Measurements from ENCODE around the gene RAP1A. TPM values are rescaled to one million over a fixed set of nuclear protein-coding genes. Genes with fewer than 3 reads are reported as not detected.

The RAP1A gene
- total and polyA plus RNA-seq, 2 experiments from 2014 or later, result 37.6 to 40.0 TPM

- Histone ChIP-seq H3F3A (ENCODE audit: insufficient read depth) (peaks cover 15% of the 10 kb centered on the region), H3K4me1 (ENCODE audit: insufficient read depth) (peaks cover 16% of the 10 kb centered on the region), H4K20me1 (ENCODE audit: insufficient read depth) (no peaks in the 10 kb centered on the region), H3K27ac (no peak overlapping the region), H3K36me3 (ENCODE audit: low read depth) (no peaks in the 10 kb centered on the region), H3K27me3 (replicated peaks; ENCODE audit: insufficient read depth) (no peaks in the 10 kb centered on the region), H3K4me3 (no peak overlapping the region), H3K9ac (no peak overlapping the region), H3K9me3 (ENCODE audit: low read depth) (no peaks in the 10 kb centered on the region), H2AFZ (no peak overlapping the region), H3K4me2 (ENCODE audit: unreplicated experiment) (peak overlapping the region; percentile 14), H3K79me2 (ENCODE audit: insufficient read depth) (no peaks in the 10 kb centered on the region), H3K9me2 (ENCODE audit: insufficient read depth) (no peaks in the 10 kb centered on the region)
- TF ChIP-seq EZH2phosphoT487 (IDR thresholded peaks at IDR 0.05; ENCODE audit: insufficient read depth, low read depth), result no peak
- TF ChIP-seq EZH2 (IDR thresholded peaks at IDR 0.05; ENCODE audit: insufficient read depth, poor library complexity, severe bottlenecking), result no peak
- in situ Hi-C loops (cut with MboI), result no loop called here
- peak; percentile 75 for DNase-seq
- WGBS, 2 experiments (ENCODE audit: low coverage in 1 of 2, low lambda C conversion rate in 2 of 2, missing lambda C conversion rate in 2 of 2), result 6 to 9% methylated on average over 2 of the region's 2 CpGs
Observed at GRCh38 chr1:111571987-111572386, 47.6 kb upstream of the RAP1A start.

- H3K79me2 ChIP-seq (ENCODE audit: insufficient read depth), result no peaks in the 10 kb centered on the region
- H3K4me3 ChIP-seq, result no peak overlapping the region
- no peak for TF ChIP-seq EZH2 (IDR thresholded peaks at IDR 0.05; ENCODE audit: insufficient read depth, poor library complexity, severe bottlenecking)
- TF ChIP-seq EZH2phosphoT487 (IDR thresholded peaks at IDR 0.05; ENCODE audit: insufficient read depth, low read depth), result no peak
- DNase-seq, result no peak
- H3K9me2 ChIP-seq (ENCODE audit: insufficient read depth), result no peaks in the 10 kb centered on the region
- in situ Hi-C loops (cut with MboI), result no loop called here
- no peaks in the 10 kb centered on the region for H4K20me1 ChIP-seq (ENCODE audit: insufficient read depth)
- no peak overlapping the region for H3K4me2 ChIP-seq (ENCODE audit: unreplicated experiment)
- peaks cover 10% of the 10 kb centered on the region for H3K4me1 ChIP-seq (ENCODE audit: insufficient read depth)
- H3K9me3 ChIP-seq (ENCODE audit: low read depth), result no peaks in the 10 kb centered on the region
- H3K27ac ChIP-seq, result no peak overlapping the region
- 92% methylated on average over 7 of the region's 7 CpGs for WGBS, 2 experiments (ENCODE audit: low coverage in 1 of 2, low lambda C conversion rate in 2 of 2, missing lambda C conversion rate in 2 of 2)
- H3K27me3 ChIP-seq (replicated peaks; ENCODE audit: insufficient read depth), result no peaks in the 10 kb centered on the region
- H2AFZ ChIP-seq, result no peak overlapping the region
- H3K36me3 ChIP-seq (ENCODE audit: low read depth), result no peaks in the 10 kb centered on the region
- H3F3A ChIP-seq (ENCODE audit: insufficient read depth), result peaks cover 12% of the 10 kb centered on the region
- H3K9ac ChIP-seq, result no peak overlapping the region
Observed at GRCh38 chr1:111576547-111576946, 43.0 kb upstream of the RAP1A start.

GRCh38 chr1:111577814-111578213 lies 41.8 kb upstream of the RAP1A start:
- no peak overlapping the region for H3K9ac ChIP-seq
- H3K4me2 ChIP-seq (ENCODE audit: unreplicated experiment), result no peak overlapping the region
- H3K9me3 ChIP-seq (ENCODE audit: low read depth), result no peaks in the 10 kb centered on the region
- H3K9me2 ChIP-seq (ENCODE audit: insufficient read depth), result no peaks in the 10 kb centered on the region
- H3K4me1 ChIP-seq (ENCODE audit: insufficient read depth), result no peaks in the 10 kb centered on the region
- no peaks in the 10 kb centered on the region for H4K20me1 ChIP-seq (ENCODE audit: insufficient read depth)
- TF ChIP-seq EZH2 (IDR thresholded peaks at IDR 0.05; ENCODE audit: insufficient read depth, poor library complexity, severe bottlenecking) (no peak), EZH2phosphoT487 (IDR thresholded peaks at IDR 0.05; ENCODE audit: insufficient read depth, low read depth) (no peak)
- no peak for DNase-seq
- H3K4me3 ChIP-seq, result no peak overlapping the region
- 78 to 85% methylated on average over 2 of the region's 2 CpGs for WGBS, 2 experiments (ENCODE audit: low coverage in 1 of 2, low lambda C conversion rate in 2 of 2, missing lambda C conversion rate in 2 of 2)
- no peaks in the 10 kb centered on the region for H3K79me2 ChIP-seq (ENCODE audit: insufficient read depth)
- no peaks in the 10 kb centered on the region for H3F3A ChIP-seq (ENCODE audit: insufficient read depth)
- no peak overlapping the region for H2AFZ ChIP-seq
- in situ Hi-C loops (cut with MboI), result no loop called here
- H3K36me3 ChIP-seq (ENCODE audit: low read depth), result no peaks in the 10 kb centered on the region
- H3K27me3 ChIP-seq (replicated peaks; ENCODE audit: insufficient read depth), result no peaks in the 10 kb centered on the region
- H3K27ac ChIP-seq, result no peak overlapping the region

DNA sequence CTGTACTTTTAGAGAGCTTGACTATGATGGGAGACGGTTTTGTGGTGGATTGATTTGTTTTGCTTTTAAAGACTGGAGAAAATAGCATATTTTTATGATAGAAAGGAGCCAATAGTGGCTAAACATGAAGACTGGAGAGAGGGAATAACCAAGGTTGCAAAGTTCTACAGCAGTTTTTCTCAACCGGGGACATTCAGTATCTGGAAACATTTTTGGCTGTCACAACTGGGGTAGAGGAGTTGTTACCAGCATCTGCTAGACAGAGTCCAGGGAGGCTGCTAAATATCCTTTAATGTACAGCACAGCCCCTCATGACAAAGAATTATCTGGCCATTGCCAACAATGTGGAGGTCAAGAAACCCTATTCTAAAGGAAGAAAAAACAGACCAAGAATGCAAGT lies 38.4 kb upstream of the RAP1A start:
- no peaks in the 10 kb centered on the region for H3K27me3 ChIP-seq (replicated peaks; ENCODE audit: insufficient read depth)
- DNase-seq, result no peak
- H3K79me2 ChIP-seq (ENCODE audit: insufficient read depth), result no peaks in the 10 kb centered on the region
- H3K9me3 ChIP-seq (ENCODE audit: low read depth), result no peaks in the 10 kb centered on the region
- 17 to 22% methylated on average over 2 of the region's 2 CpGs for WGBS, 2 experiments (ENCODE audit: low coverage in 1 of 2, low lambda C conversion rate in 2 of 2, missing lambda C conversion rate in 2 of 2)
- H3K4me3 ChIP-seq, result no peak overlapping the region
- no peak overlapping the region for H3K9ac ChIP-seq
- no peaks in the 10 kb centered on the region for H3K9me2 ChIP-seq (ENCODE audit: insufficient read depth)
- H3K36me3 ChIP-seq (ENCODE audit: low read depth), result no peaks in the 10 kb centered on the region
- no peak overlapping the region for H3K27ac ChIP-seq
- H3F3A ChIP-seq (ENCODE audit: insufficient read depth), result peaks cover 14% of the 10 kb centered on the region; the same call in 1 of the 2 replicates
- TF ChIP-seq EZH2phosphoT487 (IDR thresholded peaks at IDR 0.05; ENCODE audit: insufficient read depth, low read depth) (no peak), EZH2 (IDR thresholded peaks at IDR 0.05; ENCODE audit: insufficient read depth, poor library complexity, severe bottlenecking) (no peak)
- no peaks in the 10 kb centered on the region for H4K20me1 ChIP-seq (ENCODE audit: insufficient read depth)
- no peak overlapping the region for H2AFZ ChIP-seq
- no peak overlapping the region for H3K4me2 ChIP-seq (ENCODE audit: unreplicated experiment)
- H3K4me1 ChIP-seq (ENCODE audit: insufficient read depth), result peaks cover 9% of the 10 kb centered on the region
- in situ Hi-C loops (cut with MboI), result no loop called here

- H3K4me2 ChIP-seq (ENCODE audit: unreplicated experiment), result no peak overlapping the region
- DNase-seq, result no peak
- no peaks in the 10 kb centered on the region for H4K20me1 ChIP-seq (ENCODE audit: insufficient read depth)
- H3F3A ChIP-seq (ENCODE audit: insufficient read depth), result peaks cover 14% of the 10 kb centered on the region; the same call in 1 of the 2 replicates
- no peaks in the 10 kb centered on the region for H3K9me3 ChIP-seq (ENCODE audit: low read depth)
- H3K4me3 ChIP-seq, result no peak overlapping the region
- no peaks in the 10 kb centered on the region for H3K79me2 ChIP-seq (ENCODE audit: insufficient read depth)
- 17 to 25% methylated on average over 1 of the region's 1 CpG for WGBS, 2 experiments (ENCODE audit: low coverage in 1 of 2, low lambda C conversion rate in 2 of 2, missing lambda C conversion rate in 2 of 2)
- in situ Hi-C loops (cut with MboI), result no loop called here
- peak overlapping the region; percentile 31; the same call in 1 of the 2 replicates for H2AFZ ChIP-seq
- no peak for TF ChIP-seq EZH2 (IDR thresholded peaks at IDR 0.05; ENCODE audit: insufficient read depth, poor library complexity, severe bottlenecking)
- no peak for TF ChIP-seq EZH2phosphoT487 (IDR thresholded peaks at IDR 0.05; ENCODE audit: insufficient read depth, low read depth)
- H3K27ac ChIP-seq, result no peak overlapping the region
- H3K4me1 ChIP-seq (ENCODE audit: insufficient read depth), result peaks cover 9% of the 10 kb centered on the region
- no peak overlapping the region for H3K9ac ChIP-seq
- H3K27me3 ChIP-seq (replicated peaks; ENCODE audit: insufficient read depth), result no peaks in the 10 kb centered on the region
- H3K36me3 ChIP-seq (ENCODE audit: low read depth), result no peaks in the 10 kb centered on the region
- H3K9me2 ChIP-seq (ENCODE audit: insufficient read depth), result no peaks in the 10 kb centered on the region
Observed at GRCh38 chr1:111582016-111582415, 37.6 kb upstream of the RAP1A start.

Data from GM23248 (cell line).